PC-9 (cell line): ENCODE data around the gene UBE2V1. TPM values are rescaled to one million over a fixed set of nuclear protein-coding genes. Genes with fewer than 3 reads are reported as not detected.

Source experiments
- BruUV-seq: library from RNA; stranded (reverse); fragments of 400-500 nt; replicated peaks from 2 replicates; lab custom pipeline; 2021; lab: Mats Ljungman, UMichigan
- CTCF ChIA-PET: fragments of 300-600 bp; sonication (Branson Sonifier 250); formaldehyde crosslinking; loops from one replicate; lab custom pipeline; 2022; ENCODE audit warnings: antibody characterized with exemption; lab: Charles Lee
- POLR2A ChIA-PET: fragments of 300-600 bp; sonication (Branson Sonifier 250); formaldehyde crosslinking; loops from one replicate; lab custom pipeline; 2022; ENCODE audit warnings: antibody characterized with exemption; ENCODE audit not compliant: unreplicated experiment; lab: Charles Lee
- DNase-seq, 2 experiments: peaks; one replicate each; pipeline versions ENCODE4 v3.0.0 to v3.0.0-alpha.2; 2015 to 2022; ENCODE audit warnings: mixed read lengths in 1 of 2
- H2AFZ ChIP-seq: fragments of 200-600 bp; sonication (generic); 2 replicates; pipeline ENCODE4 v1.8.1; 2017; ENCODE audit warnings: antibody characterized with exemption
- H3F3A ChIP-seq: fragments of 200-600 bp; sonication (generic); 2 replicates; pipeline ENCODE4 v1.8.1; 2017; ENCODE audit warnings: antibody characterized with exemption, mild to moderate bottlenecking, low read depth; ENCODE audit not compliant: insufficient read depth
- H3K27ac ChIP-seq: fragments of 200-600 bp; sonication (generic); 2 replicates; pipeline ENCODE4 v1.6.1; 2016; ENCODE audit warnings: mixed run types
- H3K27me3 ChIP-seq: fragments of 200-600 bp; sonication (generic); 2 replicates; pipeline ENCODE4 v1.6.1; 2016; ENCODE audit warnings: low read depth, mixed run types; ENCODE audit not compliant: insufficient read depth
- H3K36me3 ChIP-seq: fragments of 200-600 bp; sonication (generic); 2 replicates; pipeline ENCODE4 v1.6.1; 2016; ENCODE audit warnings: low read depth, mixed run types
- H3K4me1 ChIP-seq: fragments of 200-600 bp; sonication (generic); replicated peaks from 2 replicates; pipeline ENCODE4 v1.6.1; 2016; ENCODE audit warnings: mixed run types; ENCODE audit not compliant: insufficient read depth
- H3K4me2 ChIP-seq: fragments of 200-600 bp; sonication (generic); 2 replicates; pipeline ENCODE4 v1.6.1; 2017; ENCODE audit warnings: mixed run types
- H3K4me3 ChIP-seq: fragments of 200-600 bp; sonication (generic); 2 replicates; pipeline ENCODE4 v1.6.1; 2016; ENCODE audit warnings: mixed run types
- H3K79me2 ChIP-seq: fragments of 200-600 bp; sonication (generic); 2 replicates; pipeline ENCODE4 v1.6.1; 2017; ENCODE audit warnings: low read depth, mixed run types
- H3K9me2 ChIP-seq: fragments of 200-600 bp; sonication (generic); 2 replicates; pipeline ENCODE4 v1.8.1; 2017; ENCODE audit warnings: mild to moderate bottlenecking; ENCODE audit not compliant: insufficient read depth
- H3K9me3 ChIP-seq: fragments of 200-600 bp; sonication (generic); 2 replicates; pipeline ENCODE4 v1.8.1; 2016; ENCODE audit warnings: low read depth; ENCODE audit not compliant: insufficient read depth
- H4K20me1 ChIP-seq: fragments of 200-600 bp; sonication (generic); 2 replicates; pipeline ENCODE4 v1.8.1; 2017; ENCODE audit not compliant: insufficient read depth
- CTCF ChIP-seq: fragments of 200-600 bp; sonication (generic); conservative IDR thresholded peaks from 2 replicates; pipeline ENCODE4 v1.6.1; 2017; ENCODE audit warnings: mixed run types, antibody characterized with exemption, mild to moderate bottlenecking, moderate library complexity
- EZH2 ChIP-seq: fragments of 200-600 bp; sonication (generic); IDR thresholded peaks from 2 replicates; pipeline ENCODE4 v1.8.0; 2017; ENCODE audit warnings: antibody characterized with exemption, low read depth
- intact Hi-C: fragments of 100-400 bp; cut with micrococcal nuclease; formaldehyde crosslinking; loops from one replicate; pipeline ENCODE4 v1.10.0; 2022; ENCODE audit not compliant: unreplicated experiment
- total RNA-seq: library from RNA; stranded (reverse); gene quantifications from 2 replicates; pipeline ENCODE4 v1.2.3, GENCODE V29; 2021

Gene UBE2V1
- total RNA-seq, 1 experiment from 2014 or later, result 174 TPM

GRCh38 chr20:50141811-50142561 is 29.0 kb upstream of the UBE2V1 start:
- H3K4me1 ChIP-seq, result peaks cover 57% of the 10 kb centered on the region
- DNase-seq, result no peak
- no TSS peak for BruUV-seq
- H3F3A ChIP-seq, result peaks cover 40% of the 10 kb centered on the region
- H3K9me2 ChIP-seq, result no peaks in the 10 kb centered on the region
- ChIA-PET POLR2A (no interaction called here), CTCF (no interaction called here)
- no peak for TF ChIP-seq CTCF
- no peak for TF ChIP-seq EZH2
- intact Hi-C loops, result no loop called here
- H3K36me3 ChIP-seq, result peaks cover 21% of the 10 kb centered on the region; the same call in 1 of the 2 replicates
- H3K27ac ChIP-seq, result no peak overlapping the region
- no peak overlapping the region for H3K4me2 ChIP-seq
- H2AFZ ChIP-seq, result no peak overlapping the region
- H4K20me1 ChIP-seq, result no peaks in the 10 kb centered on the region
- peaks cover 72% of the 10 kb centered on the region for H3K79me2 ChIP-seq
- no peaks in the 10 kb centered on the region for H3K9me3 ChIP-seq
- no peaks in the 10 kb centered on the region for H3K27me3 ChIP-seq
- no peak overlapping the region for H3K4me3 ChIP-seq

- no peak overlapping the region for H3K4me2 ChIP-seq
- H2AFZ ChIP-seq, result no peak overlapping the region
- no peaks in the 10 kb centered on the region for H3K9me3 ChIP-seq
- H3K9me2 ChIP-seq, result no peaks in the 10 kb centered on the region
- no peaks in the 10 kb centered on the region for H4K20me1 ChIP-seq
- DNase-seq, result no peak
- ChIA-PET CTCF (no interaction called here), POLR2A (no interaction called here)
- peaks cover 67% of the 10 kb centered on the region for H3K79me2 ChIP-seq
- H3F3A ChIP-seq, result peaks cover 34% of the 10 kb centered on the region
- BruUV-seq, result no TSS peak
- peaks cover 49% of the 10 kb centered on the region for H3K4me1 ChIP-seq
- intact Hi-C loops, result no loop called here
- no peak overlapping the region for H3K4me3 ChIP-seq
- no peak for TF ChIP-seq EZH2
- no peak for TF ChIP-seq CTCF
- no peaks in the 10 kb centered on the region for H3K27me3 ChIP-seq
- H3K27ac ChIP-seq, result no peak overlapping the region
- H3K36me3 ChIP-seq, result peaks cover 22% of the 10 kb centered on the region; the same call in 1 of the 2 replicates
These were observed 28.2 kb upstream of the UBE2V1 start for GRCh38 chr20:50141018-50141675.

GRCh38 chr20:50140339-50140859 is 27.4 kb upstream of the UBE2V1 start:
- Histone ChIP-seq H3K9me2 (no peaks in the 10 kb centered on the region), H3K79me2 (peaks cover 60% of the 10 kb centered on the region), H3K36me3 (peaks cover 25% of the 10 kb centered on the region; the same call in 1 of the 2 replicates), H3K4me3 (no peak overlapping the region), H3K27ac (no peak overlapping the region), H3K27me3 (no peaks in the 10 kb centered on the region), H2AFZ (no peak overlapping the region), H3F3A (peaks cover 32% of the 10 kb centered on the region), H3K4me1 (peaks cover 42% of the 10 kb centered on the region), H3K4me2 (no peak overlapping the region), H3K9me3 (no peaks in the 10 kb centered on the region), H4K20me1 (no peaks in the 10 kb centered on the region)
- TF ChIP-seq EZH2 (no peak), CTCF (no peak)
- no TSS peak for BruUV-seq
- intact Hi-C loops, result no loop called here
- no peak for DNase-seq
- POLR2A ChIA-PET, result no interaction called here
- CTCF ChIA-PET, result no interaction called here
